Limb (tissue), 2 donors: Measurements from ENCODE around the gene GOLGA8S.
"Not testable (repeated sequence)": the region's sequence is repeated elsewhere in the genome, so short reads cannot be mapped to it uniquely, and the experiment has no call there.

Experiments
- DNase-seq, 2 donors: peaks; one replicate each; pipeline ENCODE4 v3.0.0-alpha.2; 2016; ENCODE audit errors: extremely low spot score in 2 of 2

GOLGA8S gene

DNA sequence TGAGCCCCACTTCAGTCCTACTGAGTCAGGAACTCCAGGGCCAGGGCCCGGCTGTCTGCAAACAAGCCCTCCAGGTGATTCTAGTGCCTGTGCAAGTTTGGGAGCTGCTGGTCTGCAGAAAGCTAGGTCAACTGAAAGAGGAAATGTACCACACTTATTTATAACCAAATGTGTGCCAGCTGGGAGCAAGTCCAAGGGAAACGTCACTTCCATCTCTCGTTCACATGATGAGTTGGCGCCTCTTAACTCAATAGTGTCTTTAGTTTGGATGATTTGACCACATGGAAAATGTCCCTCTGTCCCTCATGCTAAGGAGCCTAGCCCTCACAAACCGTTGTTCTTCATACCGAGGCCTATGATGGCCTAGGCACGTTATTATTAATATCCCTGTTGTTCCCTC lies 43.2 kb downstream of the GOLGA8S start:
- DNase-seq: no peak

DNA sequence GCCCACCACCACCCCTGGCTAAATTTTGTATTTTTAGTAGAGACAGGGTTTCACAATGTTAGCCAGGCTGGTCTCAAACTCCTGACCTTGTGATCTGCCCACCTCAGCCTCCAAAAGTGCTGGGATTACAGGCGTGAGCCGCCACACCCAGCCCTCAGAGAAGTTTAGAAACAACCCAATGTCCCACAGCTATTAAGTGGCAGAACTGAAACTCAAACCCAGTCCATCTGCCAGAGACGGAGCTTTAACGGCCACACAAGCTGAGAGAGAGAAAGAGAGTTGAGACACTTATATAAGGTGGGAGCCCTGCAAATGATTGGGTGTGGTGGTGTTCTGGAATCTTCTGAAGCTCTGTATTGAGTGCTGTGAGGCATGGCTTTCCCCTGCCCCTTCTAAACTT lies 43.8 kb downstream of the GOLGA8S start:
- not testable (repeated sequence) for DNase-seq

DNA sequence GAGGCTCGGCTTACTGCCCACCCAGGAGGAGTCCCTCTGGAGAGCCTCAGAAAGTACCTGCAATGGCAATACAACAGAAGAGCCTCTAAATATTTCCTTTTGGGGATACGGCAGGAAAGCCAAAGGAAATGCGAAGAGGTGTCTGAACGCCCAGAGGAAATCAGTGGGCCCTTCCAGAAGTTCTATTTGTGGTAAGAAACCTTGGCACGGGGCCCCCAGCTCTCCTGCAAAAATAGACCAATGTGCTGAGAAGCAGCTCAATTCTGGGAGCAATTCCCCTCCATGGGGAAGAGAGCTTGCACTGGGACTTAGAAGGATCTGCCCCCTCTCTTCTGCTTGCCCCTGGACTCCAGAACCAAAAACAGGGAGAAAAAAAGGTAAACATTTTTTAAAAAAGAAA lies 44.7 kb downstream of the GOLGA8S start:
- DNase-seq: not testable (repeated sequence)

DNA sequence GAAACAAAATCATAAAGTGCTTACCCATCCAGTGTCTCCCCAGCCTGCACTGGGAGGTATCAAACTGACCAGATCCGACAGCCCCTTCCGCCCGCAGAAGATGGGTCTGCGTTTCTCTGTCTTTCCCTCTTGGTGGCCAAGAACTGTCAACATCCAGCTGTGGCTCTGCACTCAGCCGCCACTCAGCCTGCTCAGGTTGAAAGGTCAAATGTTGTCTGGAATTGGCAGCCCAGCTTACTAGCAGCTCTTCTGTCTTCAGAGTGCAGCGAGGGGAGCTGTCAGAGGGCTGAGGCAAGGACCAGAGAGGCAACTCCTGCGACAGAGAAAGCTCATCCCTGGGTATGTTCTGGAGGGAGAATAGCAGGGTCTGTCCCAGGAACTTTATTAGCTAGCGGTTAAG lies 47.1 kb downstream of the GOLGA8S start:
- DNase-seq: no peak

DNA sequence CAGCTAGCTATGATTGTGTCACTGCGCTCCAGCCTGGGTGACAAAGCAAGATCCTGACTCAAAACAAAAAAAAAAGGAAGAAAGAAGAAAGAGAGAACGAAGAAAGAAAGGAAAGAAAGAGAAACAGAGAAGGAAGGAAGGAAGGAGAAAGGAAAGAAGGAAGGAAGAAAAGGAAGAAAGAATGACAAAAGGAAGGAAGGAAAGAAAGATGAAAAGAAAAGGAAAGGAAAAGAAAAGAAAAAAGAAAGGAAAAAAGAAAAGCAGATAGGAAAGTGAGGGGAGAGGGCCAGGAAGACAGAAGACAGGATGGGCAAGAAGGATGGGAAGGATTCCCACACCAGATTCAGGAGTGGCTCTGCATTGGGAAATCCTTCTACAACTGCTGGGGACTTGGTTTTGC lies 47.6 kb downstream of the GOLGA8S start:
- DNase-seq: no peak

DNA sequence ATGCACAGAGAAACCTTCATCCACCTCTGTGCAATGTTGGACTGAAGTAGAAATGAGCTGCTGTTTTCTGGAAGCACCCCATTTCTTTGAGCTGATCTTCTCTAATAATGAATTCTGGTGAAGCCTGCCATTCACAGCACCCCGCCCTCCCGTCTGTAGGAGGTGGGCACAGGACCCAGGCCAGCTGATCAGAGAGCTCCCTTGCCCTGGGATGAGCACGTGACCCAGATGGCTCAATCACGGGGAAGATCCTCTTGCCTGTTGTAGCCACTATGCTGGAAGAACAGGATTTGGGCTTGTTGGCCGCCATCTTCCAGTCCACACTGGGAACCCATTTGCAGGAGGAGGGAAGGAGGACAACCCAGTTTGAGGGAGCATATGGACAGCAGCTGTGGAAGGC lies 48.0 kb downstream of the GOLGA8S start:
- DNase-seq: no peak

DNA sequence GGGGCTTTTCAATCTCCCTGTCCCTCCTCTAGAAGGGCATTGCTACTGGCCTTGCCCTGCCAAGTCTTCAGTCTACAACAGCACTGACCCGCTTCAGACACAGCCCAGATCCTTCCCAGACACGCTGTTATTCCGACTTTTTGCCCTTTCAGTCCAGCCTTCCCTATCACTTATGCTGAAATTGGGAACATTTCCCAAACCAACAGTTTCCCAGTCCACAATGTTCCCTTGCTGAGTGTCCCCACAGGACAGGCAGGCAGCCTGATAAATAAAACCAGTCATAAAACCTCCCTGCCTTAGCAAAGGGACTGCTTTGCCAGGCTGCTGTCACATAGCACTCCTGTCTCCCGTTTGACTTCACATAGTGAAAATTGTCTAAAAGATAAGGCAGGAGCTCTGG lies 49.0 kb downstream of the GOLGA8S start:
- DNase-seq: no peak

DNA sequence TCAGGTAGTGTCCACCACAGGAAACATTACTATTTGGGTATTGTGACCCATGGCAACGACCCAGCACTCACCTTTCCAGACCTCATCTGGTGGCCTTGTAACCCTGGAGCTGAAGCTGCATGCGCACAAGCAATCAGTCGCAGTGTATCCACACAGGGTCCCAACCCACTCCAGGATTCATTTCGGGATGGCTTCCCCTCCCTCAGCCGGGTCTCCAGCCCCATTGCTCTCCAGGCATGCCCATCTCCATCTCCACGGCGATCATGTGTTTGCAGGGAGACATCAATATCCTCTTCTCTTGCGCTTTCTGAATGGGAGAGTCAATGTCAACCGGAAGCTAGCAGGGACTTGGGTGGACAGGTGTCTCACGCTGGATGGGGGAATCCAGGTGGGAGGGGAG lies 57.3 kb downstream of the GOLGA8S start:
- no peak for DNase-seq

DNA sequence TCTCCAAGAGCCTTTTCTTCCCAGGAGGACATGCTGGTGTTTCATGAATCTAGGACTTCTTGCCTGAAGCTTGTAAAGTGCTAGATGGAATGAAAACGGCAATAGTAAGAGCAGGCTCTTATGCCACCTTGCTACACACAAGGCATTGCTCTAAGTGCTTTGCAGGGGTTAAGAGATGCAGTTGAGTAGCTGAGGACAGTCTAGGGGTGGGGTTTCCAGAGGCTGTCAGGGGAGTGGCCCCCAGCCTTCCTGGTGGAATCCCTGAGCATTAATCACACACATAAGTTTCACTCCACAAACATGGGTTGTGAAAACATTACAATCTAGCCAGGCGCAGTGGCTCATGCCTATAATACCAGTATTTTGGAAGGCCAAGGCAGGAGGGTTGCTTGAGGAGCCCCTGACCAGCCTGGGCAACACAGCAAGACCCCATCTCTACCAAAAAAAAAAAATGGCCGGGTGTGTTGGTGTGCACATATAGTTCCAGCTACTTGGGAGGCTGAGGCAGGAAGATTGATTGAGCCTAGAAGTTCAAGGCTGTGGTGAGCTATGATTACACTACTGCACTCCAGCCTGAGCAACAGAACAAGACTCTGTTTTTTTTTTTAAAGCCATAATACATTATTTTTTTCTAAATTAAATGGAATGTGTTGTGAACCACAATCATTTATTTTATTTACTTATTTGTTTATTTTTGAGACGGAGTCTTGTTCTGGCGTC lies 58.5 kb downstream of the GOLGA8S start:
- DNase-seq: not testable (repeated sequence)
